H1 (cell line): Measurements from ENCODE around the gene NANP. TPM values are rescaled to one million over a fixed set of nuclear protein-coding genes. Genes with fewer than 3 reads are reported as not detected.
A peak's percentile ranks its signal among the peaks of the same experiment; 100 is the strongest.

ENCODE experiments used
- CTCF ChIA-PET: fragments of 300-600 bp; sonication (Branson Sonifier 250); formaldehyde crosslinking; loops from one replicate; lab custom pipeline; 2021; ENCODE audit not compliant: partially characterized antibody; lab: Charles Lee
- POLR2A ChIA-PET: fragments of 300-600 bp; sonication (Branson Sonifier 250); formaldehyde crosslinking; loops from one replicate; lab custom pipeline; 2021; ENCODE audit warnings: inconsistent platforms; ENCODE audit not compliant: partially characterized antibody; lab: Charles Lee
- DNase-seq, 2 experiments: peaks; one replicate each; pipeline versions ENCODE4 v3.0.0 to v3.0.0-alpha.2; 2010 to 2022; ENCODE audit warnings: low spot score in 2 of 2, low read depth in 1 of 2, mixed read lengths in 1 of 2
- FAIRE-seq: peaks from 2 replicates; lab custom pipeline; 2011; peaks lifted over from hg19 to GRCh38; lab: Jason Lieb, UNC
- H2AFZ ChIP-seq: 2 replicates; pipeline ENCODE4 v1.8.1; 2012; ENCODE audit warnings: low read length, inconsistent platforms
- H2AK5ac ChIP-seq: 2 replicates; pipeline ENCODE4 v1.6.1; 2013; ENCODE audit warnings: low read depth, low read length
- H2BK120ac ChIP-seq: replicated peaks from 2 replicates; pipeline ENCODE3; 2013; ENCODE audit warnings: low read depth, low read length, inconsistent platforms
- H2BK12ac ChIP-seq: 2 replicates; pipeline ENCODE4 v1.6.1; 2013; ENCODE audit warnings: low read depth, low read length
- H2BK15ac ChIP-seq: 2 replicates; pipeline ENCODE4 v1.6.1; 2013; ENCODE audit warnings: low read length
- H2BK20ac ChIP-seq: 2 replicates; pipeline ENCODE4 v1.6.1; 2013; ENCODE audit warnings: low read length
- H2BK5ac ChIP-seq: 2 replicates; pipeline ENCODE4 v1.6.1; 2013; ENCODE audit warnings: low read depth, low read length
- H3K14ac ChIP-seq: 2 replicates; pipeline ENCODE4 v1.6.1; 2013; ENCODE audit warnings: inconsistent platforms; ENCODE audit not compliant: insufficient read length
- H3K18ac ChIP-seq: 2 replicates; pipeline ENCODE4 v1.6.1; 2013; ENCODE audit warnings: low read length; ENCODE audit errors: extremely low read depth
- H3K23ac ChIP-seq: 2 replicates; pipeline ENCODE4 v1.6.1; 2013; ENCODE audit warnings: inconsistent platforms; ENCODE audit not compliant: insufficient read length
- H3K23me2 ChIP-seq: 2 replicates; pipeline ENCODE4 v1.6.1; 2013; ENCODE audit warnings: low read depth, low read length
- H3K27ac ChIP-seq: 2 replicates; pipeline ENCODE4 v1.6.1; 2011; ENCODE audit warnings: low read depth, low read length, inconsistent platforms
- H3K27me3 ChIP-seq, 4 experiments: replicated peaks in 1 of 4; 1 replicate in 1 of 4; 2 replicates in 3 of 4; pipeline versions ENCODE4 v1.6.1 to v1.8.1; 2011 to 2013; ENCODE audit warnings: low read length in 3 of 4, mild to moderate bottlenecking in 3 of 4, inconsistent platforms in 2 of 4, mixed read lengths in 2 of 4, moderate library complexity in 1 of 4; ENCODE audit not compliant: control insufficient read depth in 3 of 4, insufficient read depth in 3 of 4; ENCODE audit errors: extremely low read depth in 1 of 4
- H3K36me3 ChIP-seq, 4 experiments: 2 replicates each; pipeline versions ENCODE4 v1.6.1 to v1.8.1; 2011 to 2013; ENCODE audit warnings: mild to moderate bottlenecking in 4 of 4, low read length in 3 of 4, moderate library complexity in 2 of 4, control low read depth in 1 of 4, inconsistent platforms in 1 of 4; ENCODE audit not compliant: insufficient read depth in 4 of 4, control insufficient read depth in 2 of 4
- H3K4ac ChIP-seq: replicated peaks from 2 replicates; pipeline ENCODE3; 2013; ENCODE audit warnings: low read length, low read depth, mixed read lengths, inconsistent platforms; ENCODE audit not compliant: insufficient read length
- H3K4me1 ChIP-seq, 4 experiments: replicated peaks in 1 of 4; 1 replicate in 1 of 4; 2 replicates in 3 of 4; pipeline versions ENCODE4 v1.6.1 to v1.8.1; 2011 to 2013; ENCODE audit warnings: low read length in 3 of 4, inconsistent platforms in 2 of 4, mixed read lengths in 1 of 4; ENCODE audit not compliant: insufficient read depth in 4 of 4, control insufficient read depth in 3 of 4
- H3K4me2 ChIP-seq, 2 experiments: 2 replicates each; pipeline versions ENCODE4 v1.6.1 to v1.8.1; 2011 to 2013; ENCODE audit warnings: low read depth in 2 of 2, low read length in 2 of 2, control low read depth in 1 of 2, inconsistent platforms in 1 of 2, mild to moderate bottlenecking in 1 of 2; ENCODE audit not compliant: insufficient read depth in 1 of 2
- H3K4me3 ChIP-seq, 4 experiments: fragments of 200-600, 300-600 bp in 1 of 4; sonication (generic), shearing (Covaris generic), sonication (Bioruptor Twin) in 1 of 4; 2 replicates each; pipeline versions ENCODE4 v1.5.1 to v1.8.1; 2011 to 2016; ENCODE audit warnings: low read length in 4 of 4, low read depth in 3 of 4, control low read depth in 2 of 4, inconsistent platforms in 2 of 4, mild to moderate bottlenecking in 2 of 4, mixed read lengths in 1 of 4, moderate library complexity in 1 of 4; ENCODE audit not compliant: insufficient read depth in 2 of 4; ENCODE audit errors: extremely low read depth in 1 of 4
- H3K56ac ChIP-seq: replicated peaks from 2 replicates; pipeline ENCODE3; 2013; ENCODE audit warnings: low read depth, mild to moderate bottlenecking, mixed read lengths, low read length, inconsistent platforms; ENCODE audit not compliant: insufficient read length
- H3K79me1 ChIP-seq: 2 replicates; pipeline ENCODE4 v1.6.1; 2013; ENCODE audit warnings: low read depth, low read length, control low read depth
- H3K79me2 ChIP-seq, 2 experiments: 2 replicates each; pipeline versions ENCODE4 v1.6.1 to v1.8.1; 2012 to 2013; ENCODE audit warnings: low read length in 2 of 2, mild to moderate bottlenecking in 2 of 2, inconsistent platforms in 1 of 2; ENCODE audit not compliant: insufficient read depth in 2 of 2, control insufficient read depth in 1 of 2
- H3K9ac ChIP-seq, 4 experiments: replicated peaks in 1 of 4; 1 replicate in 1 of 4; 2 replicates in 3 of 4; pipeline versions ENCODE4 v1.6.1 to v1.8.1; 2011 to 2013; ENCODE audit warnings: low read depth in 3 of 4, low read length in 3 of 4, control low read depth in 2 of 4, mild to moderate bottlenecking in 2 of 4, moderate library complexity in 2 of 4, inconsistent platforms in 1 of 4; ENCODE audit errors: extremely low read depth in 1 of 4
- H3K9me3 ChIP-seq, 2 experiments: 2 replicates each; pipeline versions ENCODE4 v1.6.1 to v1.8.1; 2012 to 2013; ENCODE audit warnings: mild to moderate bottlenecking in 2 of 2, moderate library complexity in 2 of 2, control low read depth in 1 of 2, inconsistent platforms in 1 of 2, low read depth in 1 of 2, low read length in 1 of 2, mixed read lengths in 1 of 2; ENCODE audit not compliant: insufficient read depth in 2 of 2
- H4K20me1 ChIP-seq, 2 experiments: replicated peaks in 1 of 2; 2 replicates each; pipeline versions ENCODE3 to v1.8.1; 2011 to 2013; ENCODE audit warnings: inconsistent platforms in 2 of 2, low read length in 2 of 2, mild to moderate bottlenecking in 1 of 2; ENCODE audit not compliant: insufficient read depth in 2 of 2, control insufficient read depth in 1 of 2
- H4K5ac ChIP-seq: 2 replicates; pipeline ENCODE4 v1.6.1; 2013; ENCODE audit warnings: low read length, low read depth, mixed read lengths, inconsistent platforms; ENCODE audit not compliant: insufficient read length
- H4K8ac ChIP-seq: 2 replicates; pipeline ENCODE4 v1.8.0; 2013; ENCODE audit warnings: mild to moderate bottlenecking, moderate library complexity, low read length, inconsistent platforms; ENCODE audit not compliant: insufficient read depth; ENCODE audit errors: extremely low read depth
- H4K91ac ChIP-seq: replicated peaks from 2 replicates; pipeline ENCODE3; 2013; ENCODE audit warnings: low read length, mixed read lengths, inconsistent platforms; ENCODE audit not compliant: insufficient read length
- EP300 ChIP-seq, 2 experiments: IDR thresholded peaks; 1 replicate in 1 of 2; 2 replicates in 1 of 2; pipeline ENCODE4 v1.6.1; 2011 to 2012; ENCODE audit warnings: low read depth in 2 of 2, low read length in 2 of 2, mild to moderate bottlenecking in 2 of 2, borderline replicate concordance in 1 of 2, inconsistent platforms in 1 of 2, moderate library complexity in 1 of 2
- POU5F1 ChIP-seq: IDR thresholded peaks from 2 replicates; pipeline ENCODE4 v1.6.1; 2011; ENCODE audit warnings: low read depth, mild to moderate bottlenecking, low read length, moderate library complexity
- RAD21 ChIP-seq, 2 experiments: IDR thresholded peaks in 1 of 2; conservative IDR thresholded peaks in 1 of 2; 2 replicates each; pipeline ENCODE4 v1.6.1; 2011; ENCODE audit warnings: low read depth in 2 of 2, low read length in 2 of 2, improper control_type of control experiment in 1 of 2, inconsistent platforms in 1 of 2, mild to moderate bottlenecking in 1 of 2, moderate library complexity in 1 of 2
- WGBS, 2 experiments: shearing (Covaris generic) in 1 of 2; methylation state at CpG; one replicate each; pipeline versions ENCODE4 v1.1.6 to v1.1.7; 2013 to 2015; ENCODE audit warnings: low lambda C conversion rate in 2 of 2, mixed read lengths in 2 of 2, inconsistent platforms in 1 of 2, low coverage in 1 of 2, missing lambda C conversion rate in 1 of 2; ENCODE audit not compliant: insufficient replicate concordance in 2 of 2, insufficient coverage in 1 of 2, insufficient read length in 1 of 2; ENCODE audit errors: extremely low coverage in 1 of 2, missing lambda C conversion rate in 1 of 2; 5-methylcytosine and 5-hydroxymethylcytosine counted together
- polyA plus RNA-seq, 7 experiments: library from polyadenylated mRNA; depleted of rRNA in 3 of 7; stranded (reverse) in 5 of 7; unstranded in 2 of 7; fragments of >200 nt in 5 of 7; fragments of 200-250 nt in 2 of 7; gene quantifications; 1 replicate in 5 of 7; 2 replicates in 1 of 7; 4 replicates in 1 of 7; pipeline versions ENCODE4 v1.2.1 to v1.2.3, GENCODE V29; 2011 to 2013; ENCODE audit warnings: missing spikeins in 2 of 7, mixed read lengths in 2 of 7
- total RNA-seq: library from RNA; stranded (reverse); fragmentation: NEBNext Ultra II Directional; extraction: Animal tissue kit (Norgen Biotek cat#: 25700); gene quantifications from 2 replicates; pipeline ENCODE4 v1.2.1, GENCODE V29; 2021

NANP gene
- total and polyA plus RNA-seq, 2 of the 8 experiments (the other 6 are each of a cell fraction or from before 2014, with no cell fraction given) = 3.8 to 6.2 TPM

- no peak overlapping the region for H4K8ac ChIP-seq
- H4K91ac ChIP-seq = no peak overlapping the region
- ChIA-PET POLR2A (interaction anchor here (1.2 kb wide), 3 partner anchors 38 to 90 kb away, joined by 3 to 5 read pairs (median 4); no protein-coding TSS in a partner anchor), CTCF (interaction anchor here (0.8 kb wide), 1 partner anchor 11 kb away, joined by 3 read pairs; no protein-coding TSS in a partner anchor)
- H3K27ac ChIP-seq = no peak overlapping the region
- no peak overlapping the region for H3K4ac ChIP-seq
- H4K5ac ChIP-seq = no peak overlapping the region
- H3K23me2 ChIP-seq = peaks cover 15% of the 10 kb centered on the region; the same call in 1 of the 2 replicates
- H3K18ac ChIP-seq = no peak overlapping the region
- H4K20me1 ChIP-seq = peaks cover 0 to 4% of the 10 kb centered on the region in 2 experiments
- H2BK5ac ChIP-seq = no peak overlapping the region
- peak overlapping the region in 1 of 2 experiments; percentile 71; a peak in 2 of 4 replicates for H3K4me2 ChIP-seq
- H3K9me3 ChIP-seq = no peaks in the 10 kb centered on the region
- H2AK5ac ChIP-seq = no peak overlapping the region
- 90% methylated on average over 6 of the region's 6 CpGs; no CpG with 5 or more reads in 1 of the 2 experiments for WGBS, 2 experiments
- no peak overlapping the region for H2AFZ ChIP-seq
- no peak overlapping the region for H3K23ac ChIP-seq
- FAIRE-seq = no peak
- H3K79me2 ChIP-seq = 0 out of 4 replicates have a peak, but pooled peaks cover 0 to 3% of the 10 kb centered on the region in 2 experiments
- H2BK20ac ChIP-seq = no peak overlapping the region
- H2BK15ac ChIP-seq = no peak overlapping the region
- no peak overlapping the region; the same call in 1 of the 2 replicates for H2BK12ac ChIP-seq
- H3K9ac ChIP-seq = no peak overlapping the region
- H3K14ac ChIP-seq = no peak overlapping the region
- H3K27me3 ChIP-seq = peaks cover 0 to 15% (median 4%) of the 10 kb centered on the region in 4 experiments; a peak in 5 of 7 replicates
- no peak overlapping the region for H2BK120ac ChIP-seq
- TF ChIP-seq RAD21 (IDR thresholded peaks at IDR 0.05 in 1 of 2, conservative IDR thresholded peaks at IDR 0.05 in 1 of 2; ENCODE audit: low read depth in 2 of 2, low read length in 2 of 2) = no peak
- no peak for TF ChIP-seq EP300 (IDR thresholded peaks at IDR 0.05; ENCODE audit: borderline replicate concordance in 1 of 2, low read depth in 2 of 2, low read length in 2 of 2)
- no peak for TF ChIP-seq POU5F1
- no peak for DNase-seq
- H3K4me1 ChIP-seq = peaks cover 0 to 12% (median 5%) of the 10 kb centered on the region in 4 experiments
- H3K36me3 ChIP-seq = no peaks in the 10 kb centered on the region
- H3K79me1 ChIP-seq = peaks cover 2% of the 10 kb centered on the region; the same call in 1 of the 2 replicates
- no peak overlapping the region for H3K56ac ChIP-seq
- H3K4me3 ChIP-seq = 0 out of 8 replicates have a peak overlapping the region, but pooled peaks of 1 of the 4 experiments have one; percentile 76
Observed at GRCh38 chr20:25622049-25622448, 1.8 kb downstream of the NANP start.
